Stimulated activated CD4-positive, alpha-beta T cell treated with anti-CD3 and anti-CD28 coated beads, Interleukin-1b, Interleukin-23, amount 100 ng/mL, for 4 hours (primary cell): ENCODE results near the gene LRP10.
A peak's percentile ranks its signal among the peaks of the same experiment; 100 is the strongest.

Source experiments
- DNase-seq, 2 donors: peaks; one replicate each; pipeline ENCODE4 v3.0.0-alpha.2; 2020; ENCODE audit warnings: low read depth in 2 of 2

LRP10 gene

GRCh38 chr14:22918804-22919600 lies 47.5 kb downstream of the LRP10 start, which contains the start of gene RBM23:
TSS of gene RBM23 (minus strand) at chr14:22919149.
- DNase-seq, result peak; percentile 98 to 100

DNA sequence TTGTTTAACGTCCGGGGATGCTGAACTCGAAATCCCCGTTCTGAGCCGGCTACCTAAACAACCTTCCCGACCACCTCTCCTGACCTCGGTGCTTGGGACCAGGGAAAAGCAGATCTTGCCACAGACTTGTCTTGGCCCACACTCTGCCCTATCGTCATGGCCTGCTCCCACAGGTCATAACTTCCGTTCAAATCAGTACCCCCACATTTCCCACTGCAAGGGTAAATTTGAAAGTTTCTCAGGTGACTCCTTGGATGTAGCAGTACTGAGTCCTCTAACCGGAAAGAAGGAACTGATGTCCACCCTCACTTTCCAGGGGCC lies 48.0 kb downstream of the LRP10 start:
- no peak for DNase-seq

GRCh38 chr14:22920697-22921096 lies 49.2 kb downstream of the LRP10 start:
- no peak for DNase-seq

DNA sequence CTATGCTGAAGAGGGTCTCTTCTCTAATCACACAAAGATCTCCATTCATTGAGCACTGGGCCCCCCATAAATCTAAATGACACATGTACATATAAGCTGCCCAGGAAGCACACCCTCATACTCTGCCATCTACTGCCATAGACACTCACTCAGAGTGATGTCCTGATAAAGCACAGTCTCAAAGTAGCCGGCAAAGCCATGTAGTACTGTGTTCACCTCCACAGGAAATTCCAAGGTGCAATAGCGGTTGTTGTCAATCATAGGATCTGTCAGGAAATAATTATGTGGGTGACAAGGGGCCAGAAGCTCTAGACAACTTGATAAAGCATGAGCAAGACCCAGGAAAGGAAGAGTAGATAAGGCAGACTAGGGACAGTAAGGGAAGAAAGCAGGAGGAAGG lies 50.8 kb downstream of the LRP10 start:
- no peak for DNase-seq

DNA sequence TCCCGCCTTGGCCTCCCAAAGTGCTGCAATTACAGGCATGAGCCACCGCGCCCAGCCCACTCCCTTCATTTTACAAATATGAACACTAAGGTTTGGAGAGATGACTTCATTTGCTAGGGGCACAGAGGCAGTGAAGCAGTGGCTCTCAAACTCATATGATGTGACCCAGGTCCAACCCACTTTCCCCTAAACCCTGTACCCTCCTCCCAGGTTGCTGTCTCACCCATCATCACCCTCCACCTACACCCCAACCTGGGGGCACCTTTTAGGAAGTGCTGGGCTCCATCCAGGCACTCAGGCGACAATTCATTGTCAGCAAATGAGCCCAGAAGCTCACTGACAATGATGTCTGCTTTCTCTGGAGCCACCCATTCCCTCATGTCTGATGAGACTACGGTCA lies 52.2 kb downstream of the LRP10 start:
- no peak for DNase-seq

DNA sequence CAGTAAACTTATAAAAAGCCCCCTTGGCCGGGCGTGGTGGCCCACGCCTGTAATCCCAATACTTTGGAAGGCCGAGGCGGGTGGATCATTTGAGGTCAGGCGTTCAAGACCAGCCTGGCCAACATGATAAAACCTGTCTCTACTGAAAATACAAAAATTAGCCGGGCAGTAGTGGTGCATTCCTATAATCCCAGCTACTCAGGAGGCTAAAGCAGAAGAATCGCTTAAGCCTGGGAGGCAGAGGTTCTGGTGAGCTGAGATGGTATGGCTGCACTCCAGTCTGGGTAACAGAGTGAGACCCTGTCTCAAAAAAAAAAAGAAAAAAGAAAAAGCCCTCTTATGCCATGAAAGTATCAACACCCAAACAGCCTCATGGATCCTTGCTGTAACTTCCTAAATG lies 54.0 kb downstream of the LRP10 start:
- no peak for DNase-seq

GRCh38 chr14:22926316-22926715 lies 54.8 kb downstream of the LRP10 start:
- DNase-seq, result no peak

DNA sequence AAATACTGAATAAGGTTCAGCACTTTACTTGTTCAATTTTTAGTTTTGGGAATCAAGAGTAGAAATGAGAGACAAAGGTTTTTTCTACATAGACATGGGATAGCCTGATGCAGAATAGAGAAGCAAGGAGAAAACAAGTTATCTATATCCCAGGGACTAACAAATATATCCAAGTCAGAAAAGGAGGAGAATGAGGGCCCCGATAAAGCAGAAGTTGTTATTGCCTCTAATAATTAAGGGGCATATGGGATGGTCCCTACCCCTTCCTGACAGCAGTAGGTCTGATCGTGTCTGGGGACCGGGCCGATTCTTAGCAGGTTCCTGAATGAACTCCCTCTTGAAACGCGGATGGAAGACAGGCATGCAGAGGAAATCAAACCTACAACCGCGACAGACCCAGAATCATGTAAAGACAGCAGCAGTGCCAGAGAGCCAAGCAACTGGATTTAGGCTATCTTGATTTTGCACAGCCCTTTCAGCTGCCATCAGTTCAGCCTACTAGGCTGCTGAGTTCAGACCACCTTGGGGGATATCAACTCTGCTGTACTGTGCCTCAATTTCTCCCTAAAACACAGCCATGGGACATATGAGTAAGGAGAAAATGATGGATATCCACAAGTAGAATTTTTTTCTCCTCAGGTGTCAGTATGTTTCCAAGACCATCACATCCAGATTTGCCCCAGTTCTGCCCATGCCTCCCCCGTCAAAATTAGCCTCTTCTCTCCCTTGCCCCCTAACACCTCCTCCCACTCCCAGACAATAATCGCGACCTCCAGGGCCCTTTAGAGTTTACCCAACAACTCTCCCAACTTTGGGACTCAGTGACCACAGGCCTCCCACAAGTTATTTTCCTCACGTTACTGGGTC lies 56.9 kb downstream of the LRP10 start:
- no peak for DNase-seq

- DNase-seq, result peak; percentile 89 to 99
These were observed 57.8 kb downstream of the LRP10 start, which contains the start of gene PRMT5 for GRCh38 chr14:22929104-22929960. TSS of gene PRMT5 (minus strand) at chr14:22929376. CDS start at chr14:22929361, 15 bp downstream.

- no peak for DNase-seq
These were observed 58.4 kb downstream of the LRP10 start for GRCh38 chr14:22929961-22930364.
